Parathyroid adenoma (tissue), 2 donors: ENCODE measurements around the gene RETNLB.

Experiments
- H2AFZ ChIP-seq: fragments of 300-600 bp; sonication (generic); one replicate; pipeline ENCODE4 v1.7.0; 2017; ENCODE audit warnings: antibody characterized with exemption, mild to moderate bottlenecking
- H3K27ac ChIP-seq: fragments of 300-600 bp; sonication (generic); one replicate; pipeline ENCODE4 v1.7.0; 2017
- H3K27me3 ChIP-seq: fragments of 300-600 bp; sonication (generic); one replicate; pipeline ENCODE4 v1.7.0; 2017; ENCODE audit warnings: low read length; ENCODE audit not compliant: control insufficient read depth, insufficient read depth
- H3K36me3 ChIP-seq: fragments of 300-600 bp; sonication (generic); one replicate; pipeline ENCODE4 v1.7.0; 2017; ENCODE audit warnings: low read length; ENCODE audit not compliant: control insufficient read depth, insufficient read depth
- H3K4me1 ChIP-seq: fragments of 300-600 bp; sonication (generic); one replicate; pipeline ENCODE4 v1.7.0; 2017; ENCODE audit warnings: control low read depth
- H3K4me2 ChIP-seq: fragments of 300-600 bp; sonication (generic); one replicate; pipeline ENCODE4 v1.7.0; 2017; ENCODE audit warnings: low read length
- H3K4me3 ChIP-seq: fragments of 300-600 bp; sonication (generic); one replicate; pipeline ENCODE4 v1.7.0; 2017; ENCODE audit warnings: low read depth, low read length
- H3K79me2 ChIP-seq: fragments of 300-600 bp; sonication (generic); one replicate; pipeline ENCODE4 v1.7.0; 2017; ENCODE audit warnings: control low read depth
- H3K9ac ChIP-seq: fragments of 300-600 bp; sonication (generic); one replicate; pipeline ENCODE4 v1.7.0; 2017; ENCODE audit warnings: mild to moderate bottlenecking
- H3K9me3 ChIP-seq: fragments of 300-600 bp; sonication (generic); one replicate; pipeline ENCODE4 v1.7.0; 2017; ENCODE audit warnings: low read length; ENCODE audit not compliant: control insufficient read depth
- TF ChIP-seq, protein P1 (sequence below): fragments of 300-600 bp; sonication (generic); IDR thresholded peaks from one replicate; pipeline ENCODE4 v1.7.0; 2017; ENCODE audit warnings: antibody characterized with exemption, mild to moderate bottlenecking
- donor health status: primary hyperparathyroidism.

Gene RETNLB

DNA sequence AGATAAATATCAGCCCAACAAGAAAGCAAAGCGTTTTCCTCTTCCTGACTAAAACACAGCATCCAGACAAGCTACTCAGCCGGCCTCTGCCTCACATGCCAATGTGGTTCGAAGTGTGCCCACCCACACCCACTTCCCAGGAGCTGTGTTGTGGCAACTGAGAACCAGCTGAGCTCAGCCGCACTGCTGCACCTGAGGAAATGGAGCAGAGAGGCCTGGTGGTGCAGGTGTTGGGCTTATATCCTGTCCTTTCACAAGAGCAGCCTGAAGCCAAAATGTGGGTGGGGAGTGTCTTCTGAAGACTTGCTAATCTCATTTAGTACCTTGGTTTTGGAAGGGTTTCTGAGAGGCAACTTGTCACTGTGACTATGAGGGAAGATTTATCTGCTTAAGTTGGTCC is 23.0 kb upstream of the RETNLB start:
- TF ChIP-seq, protein P1, sequence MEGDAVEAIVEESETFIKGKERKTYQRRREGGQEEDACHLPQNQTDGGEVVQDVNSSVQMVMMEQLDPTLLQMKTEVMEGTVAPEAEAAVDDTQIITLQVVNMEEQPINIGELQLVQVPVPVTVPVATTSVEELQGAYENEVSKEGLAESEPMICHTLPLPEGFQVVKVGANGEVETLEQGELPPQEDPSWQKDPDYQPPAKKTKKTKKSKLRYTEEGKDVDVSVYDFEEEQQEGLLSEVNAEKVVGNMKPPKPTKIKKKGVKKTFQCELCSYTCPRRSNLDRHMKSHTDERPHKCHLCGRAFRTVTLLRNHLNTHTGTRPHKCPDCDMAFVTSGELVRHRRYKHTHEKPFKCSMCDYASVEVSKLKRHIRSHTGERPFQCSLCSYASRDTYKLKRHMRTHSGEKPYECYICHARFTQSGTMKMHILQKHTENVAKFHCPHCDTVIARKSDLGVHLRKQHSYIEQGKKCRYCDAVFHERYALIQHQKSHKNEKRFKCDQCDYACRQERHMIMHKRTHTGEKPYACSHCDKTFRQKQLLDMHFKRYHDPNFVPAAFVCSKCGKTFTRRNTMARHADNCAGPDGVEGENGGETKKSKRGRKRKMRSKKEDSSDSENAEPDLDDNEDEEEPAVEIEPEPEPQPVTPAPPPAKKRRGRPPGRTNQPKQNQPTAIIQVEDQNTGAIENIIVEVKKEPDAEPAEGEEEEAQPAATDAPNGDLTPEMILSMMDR = no peak
- H3K4me2 ChIP-seq = no peak overlapping the region
- no peak overlapping the region for H3K9ac ChIP-seq
- no peaks in the 10 kb centered on the region for H3K36me3 ChIP-seq
- no peak overlapping the region for H2AFZ ChIP-seq
- H3K9me3 ChIP-seq = no peaks in the 10 kb centered on the region
- no peak overlapping the region for H3K4me3 ChIP-seq
- H3K27me3 ChIP-seq = no peaks in the 10 kb centered on the region
- H3K79me2 ChIP-seq = no peaks in the 10 kb centered on the region
- no peaks in the 10 kb centered on the region for H3K4me1 ChIP-seq
- H3K27ac ChIP-seq = no peak overlapping the region

GRCh38 chr3:108779496-108779895 is 22.3 kb upstream of the RETNLB start:
- no peak overlapping the region for H2AFZ ChIP-seq
- TF ChIP-seq, protein P1 = no peak
- no peaks in the 10 kb centered on the region for H3K36me3 ChIP-seq
- H3K4me2 ChIP-seq = no peak overlapping the region
- H3K4me3 ChIP-seq = no peak overlapping the region
- no peaks in the 10 kb centered on the region for H3K27me3 ChIP-seq
- no peaks in the 10 kb centered on the region for H3K9me3 ChIP-seq
- H3K9ac ChIP-seq = no peak overlapping the region
- H3K4me1 ChIP-seq = no peaks in the 10 kb centered on the region
- no peaks in the 10 kb centered on the region for H3K79me2 ChIP-seq
- H3K27ac ChIP-seq = no peak overlapping the region

- Histone ChIP-seq H3K27ac (no peak overlapping the region), H3K36me3 (no peaks in the 10 kb centered on the region), H3K4me2 (no peak overlapping the region), H2AFZ (no peak overlapping the region), H3K27me3 (no peaks in the 10 kb centered on the region), H3K9me3 (no peaks in the 10 kb centered on the region), H3K4me3 (no peak overlapping the region), H3K9ac (no peak overlapping the region), H3K4me1 (no peaks in the 10 kb centered on the region), H3K79me2 (no peaks in the 10 kb centered on the region)
- TF ChIP-seq, protein P1 = no peak
These were observed 18.4 kb upstream of the RETNLB start for GRCh38 chr3:108775649-108776048.

DNA sequence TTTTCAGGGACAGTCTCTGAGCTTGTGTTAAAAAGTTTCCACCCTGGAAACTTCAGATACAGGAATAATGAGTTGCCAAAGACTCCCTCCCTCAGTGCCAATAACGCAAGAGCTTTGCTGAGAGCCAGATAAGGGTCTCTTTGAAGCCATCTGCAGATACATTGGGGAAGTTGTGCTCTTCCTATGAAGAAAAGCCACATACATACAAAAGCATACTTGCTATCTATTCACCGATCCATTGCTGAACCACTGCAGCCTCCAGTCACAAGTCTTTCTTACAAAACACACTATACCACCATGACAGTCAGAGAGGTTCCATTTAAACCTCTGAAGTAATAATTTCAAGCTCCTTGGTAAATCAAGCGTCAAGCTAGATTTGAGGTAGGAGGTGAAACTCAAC is 10.0 kb upstream of the RETNLB start:
- Histone ChIP-seq H3K9ac (no peak overlapping the region), H3K9me3 (no peaks in the 10 kb centered on the region), H3K4me1 (no peaks in the 10 kb centered on the region), H3K27ac (no peak overlapping the region), H3K27me3 (no peaks in the 10 kb centered on the region), H3K36me3 (no peaks in the 10 kb centered on the region), H3K79me2 (no peaks in the 10 kb centered on the region), H3K4me2 (no peak overlapping the region), H2AFZ (no peak overlapping the region), H3K4me3 (no peak overlapping the region)
- TF ChIP-seq, protein P1 = no peak

DNA sequence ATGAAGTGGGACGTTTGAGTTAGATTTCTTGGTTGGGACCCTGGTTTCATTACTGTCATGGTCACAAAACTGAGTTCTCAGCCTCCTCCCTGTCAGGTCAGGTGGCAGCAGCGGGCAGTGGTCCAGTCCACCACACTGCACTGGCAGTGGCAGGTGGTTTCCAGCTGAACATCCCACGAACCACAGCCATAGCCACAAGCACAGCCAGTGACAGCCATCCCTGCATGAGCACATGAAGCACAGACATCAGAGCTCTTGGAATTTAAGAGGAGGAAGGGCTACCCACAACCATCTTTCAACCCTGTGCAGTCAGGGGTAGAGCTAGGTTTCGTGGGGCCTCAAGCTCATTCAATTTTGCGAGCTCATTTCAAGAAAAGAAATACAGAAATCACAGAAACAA is 1.5 kb downstream of the RETNLB start:
- no peaks in the 10 kb centered on the region for H3K27me3 ChIP-seq
- TF ChIP-seq, protein P1 = no peak
- no peak overlapping the region for H3K4me3 ChIP-seq
- H2AFZ ChIP-seq = no peak overlapping the region
- no peaks in the 10 kb centered on the region for H3K36me3 ChIP-seq
- H3K27ac ChIP-seq = no peak overlapping the region
- H3K9ac ChIP-seq = no peak overlapping the region
- no peaks in the 10 kb centered on the region for H3K9me3 ChIP-seq
- no peak overlapping the region for H3K4me2 ChIP-seq
- H3K79me2 ChIP-seq = no peaks in the 10 kb centered on the region
- H3K4me1 ChIP-seq = no peaks in the 10 kb centered on the region
